HEK293 (cell line): ENCODE results near the gene ZFPL1.

Source experiments
- CTCF ChIA-PET: fragments of 350-600 bp; formaldehyde crosslinking; extraction: SDS; loops from one replicate; lab custom pipeline; 2021; ENCODE audit warnings: antibody characterized with exemption; lab: Yijun Ruan, JAX
- POLR2A ChIA-PET: fragments of 300-600 bp; formaldehyde crosslinking; extraction: SDS; loops from one replicate; lab custom pipeline; 2020; ENCODE audit warnings: antibody characterized with exemption, inconsistent platforms; lab: Yijun Ruan, JAX
- H3K27ac ChIP-seq: fragments of 200-500 bp; sonication (Bioruptor generic); 2 replicates; pipeline ENCODE4 v1.5.1; 2014; ENCODE audit warnings: low read depth, low read length, control low read depth, inconsistent platforms; ENCODE audit errors: extremely low read depth
- H3K36me3 ChIP-seq, 2 experiments: fragments of 200-500 bp in 1 of 2; sonication (Bioruptor generic) in 1 of 2; 1 replicate in 1 of 2; 2 replicates in 1 of 2; pipeline ENCODE4 v1.5.1; 2014 to 2017; ENCODE audit warnings: inconsistent platforms in 2 of 2, low read length in 2 of 2; ENCODE audit not compliant: control insufficient read depth in 2 of 2, insufficient read depth in 1 of 2
- H3K4me1 ChIP-seq: fragments of 200-500 bp; sonication (Bioruptor generic); 2 replicates; pipeline ENCODE4 v1.5.1; 2014; ENCODE audit warnings: mild to moderate bottlenecking, low read length, inconsistent platforms; ENCODE audit not compliant: control insufficient read depth, insufficient read depth
- H3K4me3 ChIP-seq: 2 replicates; pipeline ENCODE4 v1.5.1; 2011; ENCODE audit warnings: low read depth, mild to moderate bottlenecking, control low read depth, low read length, moderate library complexity
- H3K9me3 ChIP-seq: fragments of 200-500 bp; sonication (Bioruptor generic); 2 replicates; pipeline ENCODE4 v1.5.1; 2014; ENCODE audit warnings: low read depth, low read length, inconsistent platforms; ENCODE audit not compliant: control insufficient read depth, insufficient read depth
- HOXC10 ChIP-seq: sonication (generic); formaldehyde crosslinking; IDR thresholded peaks from 2 replicates; pipeline ENCODE4 v1.8.1; 2023; ENCODE audit warnings: mild to moderate bottlenecking, missing genetic modification reagents
- IKZF3 ChIP-seq: fragments of 450-650 bp; IDR thresholded peaks from 2 replicates; pipeline ENCODE4 v1.5.0; 2018; ENCODE audit warnings: missing biosample characterization, mild to moderate bottlenecking, missing genetic modification characterization, moderate library complexity
- REPIN1 ChIP-seq: fragments of 450-650 bp; formaldehyde crosslinking; IDR thresholded peaks from 2 replicates; pipeline ENCODE4 v1.5.1; 2017; ENCODE audit warnings: missing biosample characterization, missing genetic modification characterization, low read depth
- ZBTB1 ChIP-seq: fragments of 450-650 bp; formaldehyde crosslinking; IDR thresholded peaks from 2 replicates; pipeline ENCODE4 v1.5.1; 2016; ENCODE audit warnings: missing biosample characterization, missing genetic modification characterization
- ZBTB48 ChIP-seq: fragments of 450-650 bp; formaldehyde crosslinking; IDR thresholded peaks from 2 replicates; pipeline ENCODE4 v1.5.1; 2016; ENCODE audit warnings: missing biosample characterization, missing genetic modification characterization
- ZBTB7A ChIP-seq: fragments of 450-650 bp; formaldehyde crosslinking; IDR thresholded peaks from 2 replicates; pipeline ENCODE4 v1.5.1; 2016; ENCODE audit warnings: low read depth, missing biosample characterization, missing genetic modification characterization
- ZEB2 ChIP-seq: fragments of 450-650 bp; formaldehyde crosslinking; IDR thresholded peaks from 2 replicates; pipeline ENCODE4 v1.5.1; 2016; ENCODE audit warnings: missing biosample characterization, missing genetic modification characterization
- ZNF121 ChIP-seq: fragments of 450-650 bp; formaldehyde crosslinking; IDR thresholded peaks from 2 replicates; pipeline ENCODE4 v1.5.1; 2016; ENCODE audit warnings: missing biosample characterization, missing genetic modification characterization
- ZNF175 ChIP-seq: fragments of 450-650 bp; formaldehyde crosslinking; IDR thresholded peaks from 2 replicates; pipeline ENCODE4 v1.5.1; 2016; ENCODE audit warnings: missing biosample characterization, missing genetic modification characterization
- ZNF214 ChIP-seq: fragments of 450-650 bp; formaldehyde crosslinking; IDR thresholded peaks from 2 replicates; pipeline ENCODE4 v1.5.1; 2017; ENCODE audit warnings: missing biosample characterization, mild to moderate bottlenecking, missing genetic modification characterization, borderline replicate concordance
- ZNF280D ChIP-seq: fragments of 450-650 bp; formaldehyde crosslinking; IDR thresholded peaks from 2 replicates; pipeline ENCODE4 v1.5.1; 2016; ENCODE audit warnings: missing biosample characterization, missing genetic modification characterization
- ZNF335 ChIP-seq: fragments of 450-650 bp; formaldehyde crosslinking; conservative IDR thresholded peaks from 2 replicates; pipeline ENCODE4 v1.5.1; 2016; ENCODE audit warnings: missing biosample characterization, missing genetic modification characterization
- ZNF341 ChIP-seq: fragments of 450-650 bp; formaldehyde crosslinking; IDR thresholded peaks from 2 replicates; pipeline ENCODE4; 2016; ENCODE audit warnings: low read depth, missing biosample characterization, missing genetic modification characterization
- ZNF354C ChIP-seq: fragments of 450-650 bp; formaldehyde crosslinking; IDR thresholded peaks from 2 replicates; pipeline ENCODE4 v1.5.1; 2016; ENCODE audit warnings: missing biosample characterization, missing genetic modification characterization, low read depth, borderline replicate concordance
- ZNF362 ChIP-seq: fragments of 450-650 bp; formaldehyde crosslinking; IDR thresholded peaks from 2 replicates; pipeline ENCODE4 v1.5.1; 2016; ENCODE audit warnings: missing biosample characterization, missing genetic modification characterization
- ZNF366 ChIP-seq: fragments of 450-650 bp; formaldehyde crosslinking; conservative IDR thresholded peaks from 2 replicates; pipeline ENCODE4 v1.5.1; 2016; ENCODE audit warnings: missing biosample characterization, missing genetic modification characterization
- ZNF398 ChIP-seq: fragments of 450-650 bp; formaldehyde crosslinking; IDR thresholded peaks from 2 replicates; pipeline ENCODE4 v1.5.1; 2017; ENCODE audit warnings: missing biosample characterization, missing genetic modification characterization
- ZNF449 ChIP-seq: fragments of 450-650 bp; formaldehyde crosslinking; IDR thresholded peaks from 2 replicates; pipeline ENCODE4 v1.5.1; 2017; ENCODE audit warnings: missing biosample characterization, mild to moderate bottlenecking, missing genetic modification characterization, moderate library complexity
- ZNF561 ChIP-seq: fragments of 450-650 bp; IDR thresholded peaks from 2 replicates; pipeline ENCODE4 v1.5.1; 2018; ENCODE audit warnings: missing biosample characterization, missing genetic modification characterization, borderline replicate concordance
- ZNF645 ChIP-seq: fragments of 450-650 bp; formaldehyde crosslinking; IDR thresholded peaks from 2 replicates; pipeline ENCODE4; 2016; ENCODE audit warnings: missing biosample characterization, missing genetic modification characterization
- ZNF658 ChIP-seq: fragments of 450-650 bp; formaldehyde crosslinking; IDR thresholded peaks from 2 replicates; pipeline ENCODE4; 2016; ENCODE audit warnings: missing biosample characterization, missing genetic modification characterization
- ZNF785 ChIP-seq: fragments of 450-650 bp; formaldehyde crosslinking; IDR thresholded peaks from 2 replicates; pipeline ENCODE4 v1.5.1; 2016; ENCODE audit warnings: missing biosample characterization, missing genetic modification characterization
- ZSCAN5A ChIP-seq: fragments of 450-650 bp; formaldehyde crosslinking; IDR thresholded peaks from 2 replicates; pipeline ENCODE4 v1.5.1; 2016; ENCODE audit warnings: missing biosample characterization, missing genetic modification characterization

ZFPL1 gene

GRCh38 chr11:65040520-65040846 lies 43.5 kb upstream of the ZFPL1 start:
- Histone ChIP-seq H3K9me3 (no peaks in the 10 kb centered on the region), H3K4me1 (no peaks in the 10 kb centered on the region), H3K27ac (peak overlapping the region; percentile 75), H3K36me3 (peaks cover 0 to 47% of the 10 kb centered on the region in 2 experiments; a peak in 2 of 3 replicates), H3K4me3 (peak overlapping the region; percentile 80)
- ChIA-PET POLR2A (interaction anchor here (0.8 to 2.1 kb wide), 12 partner anchors 9 to 123 kb away, joined by 3 to 17 read pairs (median 5); partner anchors contain the start of genes ARL2, ATG2A, CDCA5 and FAU), CTCF (interaction anchor here (0.6 to 1.6 kb wide), 6 partner anchors 9 to 171 kb away, joined by 3 to 5 read pairs (median 4); partner anchors contain the start of genes ARL2 and CDCA5)
- TF ChIP-seq REPIN1 (tag by site-specific recombination): no peak
- 0 out of 2 replicates have a peak, but pooled peaks have one; percentile 41 for TF ChIP-seq ZNF366
- no peak for TF ChIP-seq ZBTB7A (tag by site-specific recombination)
- no peak for TF ChIP-seq ZNF362 (tag by site-specific recombination)
- peak; percentile 48; the same call in 1 of the 2 replicates for TF ChIP-seq ZNF335 (tag by site-specific recombination)
- TF ChIP-seq IKZF3 (tag by site-specific recombination): peak; percentile 54; the same call in 1 of the 2 replicates
- TF ChIP-seq ZNF354C (tag by site-specific recombination): no peak
- no peak for TF ChIP-seq ZNF121
- no peak for TF ChIP-seq ZNF398 (tag by site-specific recombination)
- no peak for TF ChIP-seq ZNF785
- TF ChIP-seq ZNF175 (tag by site-specific recombination): no peak

- ChIA-PET POLR2A (interaction anchor here (0.6 to 2.1 kb wide), 14 partner anchors 9 to 239 kb away, joined by 3 to 17 read pairs (median 5); partner anchors contain the start of genes ARL2, ATG2A, CDCA5 and FAU), CTCF (interaction anchor here (0.6 to 1.6 kb wide), 6 partner anchors 27 to 172 kb away, joined by 3 to 5 read pairs (median 4); partner anchors contain the start of genes ARL2 and CDCA5)
- peak within 1 kb of the TSS; percentile 80 for H3K4me3 ChIP-seq
- H3K4me1 ChIP-seq: no peaks in the 10 kb centered on the region
- peaks cover 0 to 47% of the 10 kb centered on the region in 2 experiments; a peak in 2 of 3 replicates for H3K36me3 ChIP-seq
- peak within 1 kb of the TSS; percentile 75 for H3K27ac ChIP-seq
- H3K9me3 ChIP-seq: no peaks in the 10 kb centered on the region
- no peak for TF ChIP-seq ZSCAN5A (tag by site-specific recombination)
- TF ChIP-seq ZNF449: peak; percentile 79
- peak; percentile 44; the same call in 1 of the 2 replicates for TF ChIP-seq ZBTB48 (tag by site-specific recombination)
- TF ChIP-seq ZEB2 (tag by site-specific recombination): peak; percentile 77
- no peak for TF ChIP-seq ZNF561 (tag by site-specific recombination)
- no peak for TF ChIP-seq ZNF280D (tag by site-specific recombination)
- no peak for TF ChIP-seq ZBTB1 (tag by site-specific recombination)
- no peak for TF ChIP-seq ZNF341
- TF ChIP-seq ZNF214 (tag by site-specific recombination): no peak
- TF ChIP-seq ZNF645 (tag by site-specific recombination): no peak
- peak; percentile 30; the same call in 1 of the 2 replicates for TF ChIP-seq HOXC10 (CRISPR knock-in tag)
- TF ChIP-seq ZNF658 (tag by site-specific recombination): no peak
- TF ChIP-seq ZNF366: no peak
Observed at GRCh38 chr11:65040847-65041622, 43.0 kb upstream of the ZFPL1 start, which contains the start of gene SAC3D1. TSS of gene SAC3D1 (plus strand) at chr11:65041210. CDS start at chr11:65041293, 83 bp downstream.
